NCI-H2227 (cell line): ENCODE measurements around the gene COPA.
A peak's percentile ranks its signal among the peaks of the same experiment; 100 is the strongest.
"Not testable (repeated sequence)": the region's sequence is repeated elsewhere in the genome, so short reads cannot be mapped to it uniquely, and the experiment has no call there.

Experiments used
- DNase-seq: peaks from one replicate; lab custom pipeline; 2025; ENCODE audit not compliant: unreplicated experiment; lab: John Stamatoyannopoulos, UW

COPA gene

GRCh38 chr1:160328184-160328583, 14.9 kb downstream of the COPA start:
- no peak for DNase-seq

GRCh38 chr1:160326418-160326817, 16.6 kb downstream of the COPA start:
- DNase-seq: no peak

- no peak for DNase-seq
Measured at GRCh38 chr1:160325252-160325651, 17.8 kb downstream of the COPA start.

- DNase-seq: no peak
Measured at GRCh38 chr1:160322831-160323230, 20.2 kb downstream of the COPA start.

- no peak for DNase-seq
Measured at GRCh38 chr1:160315359-160315758, 27.7 kb downstream of the COPA start.

GRCh38 chr1:160309571-160309970, 33.5 kb downstream of the COPA start:
- no peak for DNase-seq

GRCh38 chr1:160309185-160309557, 33.9 kb downstream of the COPA start:
- DNase-seq: no peak

GRCh38 chr1:160308451-160309184, 34.4 kb downstream of the COPA start:
- no peak for DNase-seq

GRCh38 chr1:160307118-160307791, 35.8 kb downstream of the COPA start:
- DNase-seq: no peak

- no peak for DNase-seq
Measured at GRCh38 chr1:160300173-160300572, 42.9 kb downstream of the COPA start.

- no peak for DNase-seq
Measured at GRCh38 chr1:160296036-160296435, 47.0 kb downstream of the COPA start.

GRCh38 chr1:160293020-160293968, 49.8 kb downstream of the COPA start:
- DNase-seq: no peak

- peak; percentile 74 for DNase-seq
Measured at GRCh38 chr1:160291248-160292220, 51.5 kb downstream of the COPA start.

GRCh38 chr1:160287769-160288168, 55.3 kb downstream of the COPA start:
- not testable (repeated sequence) for DNase-seq

GRCh38 chr1:160285506-160285905, 57.5 kb downstream of the COPA start:
- no peak for DNase-seq

GRCh38 chr1:160284782-160285344, 58.2 kb downstream of the COPA start, which contains the start of gene PEX19:
PEX19 (minus strand) TSS chr1:160285133; CDS start chr1:160285124, 9 bp downstream.
- peak; percentile 96 for DNase-seq

GRCh38 chr1:160284220-160284781, 58.7 kb downstream of the COPA start:
- DNase-seq: peak; percentile 27

GRCh38 chr1:160282807-160283206, 60.2 kb downstream of the COPA start:
- no peak for DNase-seq

- no peak for DNase-seq
Measured at GRCh38 chr1:160277987-160278386, 65.1 kb downstream of the COPA start.

- DNase-seq: no peak
Measured at GRCh38 chr1:160277330-160277729, 65.7 kb downstream of the COPA start.
